ENCODE measurements around the gene APP.

DNA sequence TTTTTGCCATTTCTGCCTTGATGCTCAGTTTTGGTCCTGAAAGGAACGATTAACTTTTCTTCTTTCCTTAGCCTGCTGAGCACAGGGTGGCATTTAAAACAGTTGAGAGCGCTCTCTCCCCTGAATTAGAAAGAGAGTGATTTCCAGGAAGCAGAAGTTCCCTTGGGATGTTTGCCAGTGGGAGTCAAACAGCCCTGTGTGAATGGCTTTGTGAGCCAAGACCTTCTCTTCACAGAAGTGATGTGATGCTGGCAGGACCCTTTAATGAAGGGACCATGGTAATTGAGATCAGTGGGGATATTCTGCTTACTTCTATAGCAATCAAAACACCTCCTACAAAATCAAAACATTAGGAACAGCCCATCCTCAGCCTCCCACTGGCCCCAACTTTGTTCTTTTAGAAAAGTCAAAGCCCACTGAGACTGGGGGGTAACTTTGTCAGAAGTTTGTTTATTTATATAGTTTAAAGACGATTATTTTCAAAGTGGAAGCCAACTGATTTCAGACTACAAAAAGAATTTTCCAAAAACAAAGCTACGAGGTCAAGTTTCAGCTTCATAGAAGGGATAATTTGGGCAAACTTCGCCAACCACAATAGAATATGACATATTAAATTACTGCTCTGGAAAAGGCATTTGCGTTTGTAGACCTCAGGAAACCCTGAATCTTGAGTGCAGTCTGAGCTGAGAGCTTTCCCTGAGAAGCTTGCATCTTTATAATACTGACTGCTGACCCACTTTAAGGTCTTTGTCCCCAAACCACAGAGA lies 313.1 kb downstream of the APP start:
- TF ChIP-seq, protein P1, sequence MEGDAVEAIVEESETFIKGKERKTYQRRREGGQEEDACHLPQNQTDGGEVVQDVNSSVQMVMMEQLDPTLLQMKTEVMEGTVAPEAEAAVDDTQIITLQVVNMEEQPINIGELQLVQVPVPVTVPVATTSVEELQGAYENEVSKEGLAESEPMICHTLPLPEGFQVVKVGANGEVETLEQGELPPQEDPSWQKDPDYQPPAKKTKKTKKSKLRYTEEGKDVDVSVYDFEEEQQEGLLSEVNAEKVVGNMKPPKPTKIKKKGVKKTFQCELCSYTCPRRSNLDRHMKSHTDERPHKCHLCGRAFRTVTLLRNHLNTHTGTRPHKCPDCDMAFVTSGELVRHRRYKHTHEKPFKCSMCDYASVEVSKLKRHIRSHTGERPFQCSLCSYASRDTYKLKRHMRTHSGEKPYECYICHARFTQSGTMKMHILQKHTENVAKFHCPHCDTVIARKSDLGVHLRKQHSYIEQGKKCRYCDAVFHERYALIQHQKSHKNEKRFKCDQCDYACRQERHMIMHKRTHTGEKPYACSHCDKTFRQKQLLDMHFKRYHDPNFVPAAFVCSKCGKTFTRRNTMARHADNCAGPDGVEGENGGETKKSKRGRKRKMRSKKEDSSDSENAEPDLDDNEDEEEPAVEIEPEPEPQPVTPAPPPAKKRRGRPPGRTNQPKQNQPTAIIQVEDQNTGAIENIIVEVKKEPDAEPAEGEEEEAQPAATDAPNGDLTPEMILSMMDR (conservative IDR thresholded peaks at IDR 0.05): no peak
- TF ChIP-seq EZH2 (IDR thresholded peaks at IDR 0.05; ENCODE audit: low read depth): no peak

Measured in PC-9 (cell line).